Measurements from ENCODE around the gene CNOT8.

DNA sequence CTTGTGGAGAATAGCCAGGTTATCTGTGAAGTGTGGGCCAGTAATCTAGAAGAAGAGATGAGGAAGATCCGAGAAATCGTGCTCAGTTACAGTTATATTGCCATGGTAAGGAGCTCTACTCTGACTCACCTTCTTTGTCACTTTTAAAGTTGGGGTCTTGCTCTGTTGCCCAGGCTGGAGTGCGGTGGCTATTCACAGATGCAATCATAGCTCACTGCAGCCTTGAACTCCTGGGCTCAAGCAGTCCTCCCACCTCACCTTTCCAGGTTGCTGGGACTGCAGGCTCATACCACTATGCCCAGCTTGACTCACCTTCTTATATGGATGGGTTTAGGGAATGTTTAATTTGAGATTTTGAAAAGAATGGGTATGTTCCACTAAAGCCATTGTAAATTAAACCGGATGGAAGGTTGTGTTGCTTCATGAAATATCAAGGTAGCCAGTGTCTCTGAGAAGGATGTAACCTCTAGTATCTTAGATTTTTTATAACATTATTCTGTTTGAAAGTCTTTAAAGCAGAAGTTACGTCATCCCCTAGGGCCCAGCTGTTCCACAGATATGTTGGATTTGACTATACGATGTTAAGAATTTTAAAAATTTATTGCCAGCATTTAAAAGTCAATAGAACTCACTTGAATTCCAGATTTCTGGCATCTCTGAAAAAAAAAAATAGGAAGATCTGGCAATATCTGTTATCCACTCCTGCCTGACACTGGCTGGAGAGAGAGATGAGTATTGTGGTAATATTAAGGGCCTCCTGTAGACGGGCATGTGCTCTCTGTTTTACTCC is 5.1 kb downstream of the CNOT8 start:
- no peak for TF ChIP-seq EZH2 (IDR thresholded peaks at IDR 0.05; ENCODE audit: insufficient read depth, poor library complexity, severe bottlenecking)
- no peak for TF ChIP-seq EZH2phosphoT487 (IDR thresholded peaks at IDR 0.05; ENCODE audit: insufficient read depth, low read depth)

Data from GM23248 (cell line).